GM21367 (cell line): ENCODE results near the gene VCL.
"Not testable (repeated sequence)": the region's sequence is repeated elsewhere in the genome, so short reads cannot be mapped to it uniquely, and the experiment has no call there.

Source experiments
- ATAC-seq: cut with Tn5 transposase; IDR thresholded peaks from one replicate; pipeline ENCODE4 v1.9.1; 2021; ENCODE audit not compliant: unreplicated experiment

VCL gene

GRCh38 chr10:74145133-74145532 lies 147.2 kb downstream of the VCL start:
- ATAC-seq = no peak

GRCh38 chr10:74146980-74147379 lies 149.1 kb downstream of the VCL start:
- ATAC-seq = not testable (repeated sequence)

GRCh38 chr10:74150204-74150989 lies 152.5 kb downstream of the VCL start, which contains the start of gene AP3M1:
Gene AP3M1, minus strand, starts transcription at chr10:74150828. Its CDS starts 12,449 bp downstream, at chr10:74138379.
- peak; percentile 37 for ATAC-seq

- peak; percentile 78 for ATAC-seq
Measured at GRCh38 chr10:74150990-74151878, 153.3 kb downstream of the VCL start, which contains the start of gene ADK. Gene ADK, plus strand, starts transcription at chr10:74151221. Its CDS starts 58 bp downstream, at chr10:74151279.

GRCh38 chr10:74151879-74152722 lies 154.2 kb downstream of the VCL start:
- ATAC-seq = no peak

GRCh38 chr10:74153123-74153522 lies 155.2 kb downstream of the VCL start:
- ATAC-seq = no peak

GRCh38 chr10:74153676-74154075 lies 155.8 kb downstream of the VCL start:
- no peak for ATAC-seq

- no peak for ATAC-seq
Measured at GRCh38 chr10:74156919-74157289, 159.0 kb downstream of the VCL start.

- no peak for ATAC-seq
Measured at GRCh38 chr10:74160013-74160412, 162.1 kb downstream of the VCL start.

- ATAC-seq = no peak
Measured at GRCh38 chr10:74163319-74164068, 165.6 kb downstream of the VCL start.

GRCh38 chr10:74164716-74165529 lies 167.0 kb downstream of the VCL start:
- no peak for ATAC-seq

GRCh38 chr10:74165530-74165901 lies 167.6 kb downstream of the VCL start:
- ATAC-seq = no peak

- ATAC-seq = no peak
Measured at GRCh38 chr10:74167443-74167842, 169.5 kb downstream of the VCL start.
